Measurements from ENCODE around the gene TNFAIP8L3. TPM values are rescaled to one million over a fixed set of nuclear protein-coding genes. Genes with fewer than 3 reads are reported as not detected.
A peak's percentile ranks its signal among the peaks of the same experiment; 100 is the strongest.
"Not testable (repeated sequence)": the region's sequence is repeated elsewhere in the genome, so short reads cannot be mapped to it uniquely, and the experiment has no call there.

TNFAIP8L3 gene
- polyA plus RNA-seq (2013, experiment 1 of 2) = not detected
- not detected for polyA plus RNA-seq (2013, experiment 2 of 2)

DNA sequence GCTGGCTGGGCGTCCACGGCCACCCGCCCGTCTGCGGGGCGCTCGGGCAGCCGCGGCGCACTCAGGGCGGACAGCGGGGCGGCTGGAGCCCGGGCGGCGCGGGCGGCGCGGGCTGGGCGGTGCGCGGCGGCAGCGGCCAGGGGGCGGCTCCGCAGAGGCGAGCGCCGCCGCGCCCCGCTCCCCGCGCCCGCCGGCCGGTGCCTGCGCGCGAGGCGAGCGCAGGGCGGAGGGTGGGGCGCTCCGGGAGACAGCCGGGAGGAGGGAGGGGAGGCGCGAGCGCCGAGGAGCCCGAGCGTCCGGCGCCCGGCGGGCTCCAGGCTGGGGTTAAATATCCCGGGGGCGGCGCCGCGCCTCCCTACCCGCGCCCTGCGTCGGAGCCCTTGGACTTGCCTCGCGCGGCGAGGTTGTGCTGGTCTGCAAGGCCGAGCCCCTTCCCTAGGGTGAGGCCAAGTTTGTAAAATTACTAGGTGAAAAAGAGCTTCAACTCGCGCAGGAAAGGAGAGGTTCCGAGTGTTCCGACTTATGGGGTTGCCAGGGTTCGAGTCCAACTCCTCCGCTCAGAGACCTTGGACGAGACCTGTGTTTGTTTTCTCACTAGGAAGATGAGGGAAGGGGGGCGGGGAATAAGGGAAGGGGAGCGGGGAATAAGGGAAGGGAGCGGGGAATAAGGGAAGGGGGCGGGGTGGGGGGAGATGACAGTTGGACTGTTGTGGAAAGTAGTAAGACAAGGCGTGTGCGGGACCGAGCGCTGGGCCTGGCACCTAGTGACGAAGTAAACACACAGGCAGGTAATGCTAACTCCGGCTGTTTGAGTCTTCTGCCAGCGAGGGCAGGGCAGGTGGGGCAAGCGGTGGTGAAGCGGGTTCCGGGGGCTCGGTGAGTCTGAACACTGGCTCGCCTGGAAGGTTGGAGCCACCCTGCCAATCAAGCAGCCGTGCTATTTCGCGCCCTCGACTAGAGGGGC, at the start of gene TNFAIP8L3:
Gene TNFAIP8L3, minus strand, starts transcription at position 301 of the 964 bp plus-strand sequence. CDS start 311 bp downstream, outside the sequence.
- WGBS, 2 donors (ENCODE audit: extremely low coverage in 2 of 2, insufficient read length in 2 of 2, insufficient replicate concordance in 1 of 2) = no CpG with 5 or more reads among the region's 98 CpGs
- H3K14ac ChIP-seq (ENCODE audit: low read length) = no peak within 1 kb of the TSS
- no peaks in the 10 kb centered on the region for H3K79me1 ChIP-seq (ENCODE audit: low read depth, low read length)
- no peak within 1 kb of the TSS for H4K91ac ChIP-seq (ENCODE audit: low read depth, low read length, poor library complexity)
- peaks cover 18 to 87% (median 57%) of the 10 kb centered on the region in 3 experiments for H3K27me3 ChIP-seq (ENCODE audit: control insufficient read depth in 3 of 3, insufficient read depth in 3 of 3, low read depth in 1 of 3, low read length in 3 of 3)
- peak within 1 kb of the TSS; percentile 63 for H3K18ac ChIP-seq (ENCODE audit: low read length)
- DNase-seq (ENCODE audit: low spot score) = peak; percentile 18
- H2BK120ac ChIP-seq (ENCODE audit: low read depth, low read length) = no peak within 1 kb of the TSS
- no peak within 1 kb of the TSS for H2BK15ac ChIP-seq (ENCODE audit: low read length)
- peak within 1 kb of the TSS; percentile 86 for H2AFZ ChIP-seq (ENCODE audit: low read length)
- H3K23ac ChIP-seq (ENCODE audit: low read depth, low read length, poor library complexity) = no peak within 1 kb of the TSS
- no peaks in the 10 kb centered on the region for H3K36me3 ChIP-seq (replicated peaks in 1 of 2; ENCODE audit: control insufficient read depth in 2 of 2, insufficient read depth in 2 of 2, low read length in 2 of 2)
- H2BK5ac ChIP-seq (ENCODE audit: low read length) = peak within 1 kb of the TSS; percentile 72
- H2BK12ac ChIP-seq (ENCODE audit: low read length) = no peak within 1 kb of the TSS
- peaks cover 5% of the 10 kb centered on the region in 2 donors for H3K4me1 ChIP-seq (ENCODE audit: control insufficient read depth in 2 of 2, insufficient read depth in 1 of 2, low read depth in 1 of 2, low read length in 2 of 2)
- no peak within 1 kb of the TSS for H2AK5ac ChIP-seq (ENCODE audit: low read depth, low read length)
- H3K27ac ChIP-seq (replicated peaks; ENCODE audit: low read length) = no peak within 1 kb of the TSS
- no peaks in the 10 kb centered on the region for H3K9me3 ChIP-seq (replicated peaks in 1 of 2; ENCODE audit: control insufficient read depth in 2 of 2, insufficient read depth in 1 of 2, low read depth in 1 of 2, low read length in 2 of 2)
- peak within 1 kb of the TSS; percentile 40 to 77 for H3K4me3 ChIP-seq (ENCODE audit: low read length in 2 of 2)
- peak within 1 kb of the TSS; percentile 36 for H3K9ac ChIP-seq (ENCODE audit: low read depth, low read length, poor library complexity)
- no peak within 1 kb of the TSS for H3K4ac ChIP-seq (ENCODE audit: low read length)
- no peak within 1 kb of the TSS for H4K8ac ChIP-seq (ENCODE audit: low read depth, low read length)
- H3K4me2 ChIP-seq (ENCODE audit: insufficient read depth, low read length, poor library complexity, severe bottlenecking) = peak within 1 kb of the TSS; percentile 92

DNA sequence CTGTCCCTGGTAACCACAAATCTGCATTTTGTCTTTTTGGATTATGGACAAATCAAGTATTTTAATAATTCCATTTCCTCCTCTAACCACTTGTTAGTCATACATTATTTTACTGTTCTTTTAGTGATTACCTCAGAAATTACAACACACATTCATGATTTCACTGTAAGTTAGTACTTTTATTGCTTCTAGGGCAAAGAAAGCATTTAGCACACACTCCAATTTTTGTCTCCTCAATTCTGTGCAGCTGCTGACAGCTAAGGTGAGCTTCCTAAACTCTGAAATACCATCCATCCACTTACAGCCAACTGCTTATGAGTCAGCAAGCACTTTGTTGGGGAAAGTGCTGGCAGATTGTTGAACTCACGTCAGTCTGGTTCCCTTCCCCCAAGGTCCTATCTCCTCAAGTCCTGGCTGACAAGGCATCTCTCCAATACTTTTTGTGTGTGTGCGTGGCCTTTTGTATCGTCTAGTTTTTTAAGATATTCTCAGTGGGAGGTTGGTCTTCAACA, 49.4 kb upstream of the TNFAIP8L3 start:
- DNase-seq (ENCODE audit: low spot score) = no peak
- no peak overlapping the region for H2BK12ac ChIP-seq (ENCODE audit: low read length)

DNA sequence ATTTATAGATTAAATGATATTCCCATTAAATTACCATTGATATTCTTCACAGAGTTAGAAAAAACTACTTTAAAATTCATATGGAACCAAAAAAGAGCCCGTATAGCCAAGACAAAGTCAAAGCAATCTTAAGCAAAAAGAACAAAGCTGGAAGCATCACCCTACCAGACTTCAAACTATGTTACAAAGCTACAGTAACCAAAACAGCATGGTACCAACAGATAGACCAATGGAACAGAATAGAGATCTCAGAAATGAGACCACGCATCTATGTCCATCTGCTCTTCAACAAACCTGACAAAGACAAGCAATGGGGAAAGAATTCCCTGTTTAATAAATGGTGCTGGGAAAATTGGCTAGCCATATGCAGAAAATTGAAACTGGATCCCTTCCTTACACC, 45.6 kb upstream of the TNFAIP8L3 start:
- not testable (repeated sequence) for H3K79me1 ChIP-seq (ENCODE audit: low read depth, low read length); H3K36me3 ChIP-seq (replicated peaks in 1 of 2; ENCODE audit: control insufficient read depth in 2 of 2, insufficient read depth in 2 of 2, low read length in 2 of 2); H3K4me2 ChIP-seq (ENCODE audit: insufficient read depth, low read length, poor library complexity, severe bottlenecking); H2BK120ac ChIP-seq (ENCODE audit: low read depth, low read length); H3K18ac ChIP-seq (ENCODE audit: low read length); H3K23ac ChIP-seq (ENCODE audit: low read depth, low read length, poor library complexity); H2AFZ ChIP-seq (ENCODE audit: low read length); DNase-seq (ENCODE audit: low spot score); H3K27ac ChIP-seq (replicated peaks; ENCODE audit: low read length); H3K27me3 ChIP-seq (ENCODE audit: control insufficient read depth in 3 of 3, insufficient read depth in 3 of 3, low read depth in 1 of 3, low read length in 3 of 3); H4K8ac ChIP-seq (ENCODE audit: low read depth, low read length); H3K9me3 ChIP-seq (replicated peaks in 1 of 2; ENCODE audit: control insufficient read depth in 2 of 2, insufficient read depth in 1 of 2, low read depth in 1 of 2, low read length in 2 of 2); H3K4ac ChIP-seq (ENCODE audit: low read length); H2BK5ac ChIP-seq (ENCODE audit: low read length); H3K4me3 ChIP-seq (ENCODE audit: low read length in 2 of 2); H2BK12ac ChIP-seq (ENCODE audit: low read length); H2AK5ac ChIP-seq (ENCODE audit: low read depth, low read length); H4K91ac ChIP-seq (ENCODE audit: low read depth, low read length, poor library complexity); H2BK15ac ChIP-seq (ENCODE audit: low read length); H3K14ac ChIP-seq (ENCODE audit: low read length); H3K9ac ChIP-seq (ENCODE audit: low read depth, low read length, poor library complexity); H3K4me1 ChIP-seq (ENCODE audit: control insufficient read depth in 2 of 2, insufficient read depth in 1 of 2, low read depth in 1 of 2, low read length in 2 of 2)
- no CpG with 5 or more reads among the region's 2 CpGs for WGBS, 2 donors (ENCODE audit: extremely low coverage in 2 of 2, insufficient read length in 2 of 2, insufficient replicate concordance in 1 of 2)

More for the DNA sequence above, 49.4 kb upstream of the TNFAIP8L3 start:
- H2BK15ac ChIP-seq (ENCODE audit: low read length) = no peak overlapping the region
- H3K27me3 ChIP-seq (ENCODE audit: control insufficient read depth in 3 of 3, insufficient read depth in 3 of 3, low read depth in 1 of 3, low read length in 3 of 3) = no peaks in the 10 kb centered on the region
- H3K36me3 ChIP-seq (replicated peaks in 1 of 2; ENCODE audit: control insufficient read depth in 2 of 2, insufficient read depth in 2 of 2, low read length in 2 of 2) = no peaks in the 10 kb centered on the region
- no peak overlapping the region for H3K27ac ChIP-seq (replicated peaks; ENCODE audit: low read length)
- no peak overlapping the region for H2AK5ac ChIP-seq (ENCODE audit: low read depth, low read length)
- H3K18ac ChIP-seq (ENCODE audit: low read length) = no peak overlapping the region
- no peaks in the 10 kb centered on the region for H3K79me1 ChIP-seq (ENCODE audit: low read depth, low read length)
- H3K4me3 ChIP-seq (ENCODE audit: low read length in 2 of 2) = no peak overlapping the region
- no CpG with 5 or more reads among the region's 3 CpGs for WGBS, 2 donors (ENCODE audit: extremely low coverage in 2 of 2, insufficient read length in 2 of 2, insufficient replicate concordance in 1 of 2)
- no peaks in the 10 kb centered on the region for H3K9me3 ChIP-seq (replicated peaks in 1 of 2; ENCODE audit: control insufficient read depth in 2 of 2, insufficient read depth in 1 of 2, low read depth in 1 of 2, low read length in 2 of 2)
- no peak overlapping the region for H4K8ac ChIP-seq (ENCODE audit: low read depth, low read length)
- no peak overlapping the region for H3K23ac ChIP-seq (ENCODE audit: low read depth, low read length, poor library complexity)
- no peaks in the 10 kb centered on the region for H3K4me1 ChIP-seq (ENCODE audit: control insufficient read depth in 2 of 2, insufficient read depth in 1 of 2, low read depth in 1 of 2, low read length in 2 of 2)
- no peak overlapping the region for H3K9ac ChIP-seq (ENCODE audit: low read depth, low read length, poor library complexity)
- no peak overlapping the region for H2BK5ac ChIP-seq (ENCODE audit: low read length)
- no peak overlapping the region for H3K4me2 ChIP-seq (ENCODE audit: insufficient read depth, low read length, poor library complexity, severe bottlenecking)
- H2AFZ ChIP-seq (ENCODE audit: low read length) = no peak overlapping the region
- no peak overlapping the region for H3K4ac ChIP-seq (ENCODE audit: low read length)
- H2BK120ac ChIP-seq (ENCODE audit: low read depth, low read length) = no peak overlapping the region
- H4K91ac ChIP-seq (ENCODE audit: low read depth, low read length, poor library complexity) = no peak overlapping the region
- H3K14ac ChIP-seq (ENCODE audit: low read length) = no peak overlapping the region

DNA sequence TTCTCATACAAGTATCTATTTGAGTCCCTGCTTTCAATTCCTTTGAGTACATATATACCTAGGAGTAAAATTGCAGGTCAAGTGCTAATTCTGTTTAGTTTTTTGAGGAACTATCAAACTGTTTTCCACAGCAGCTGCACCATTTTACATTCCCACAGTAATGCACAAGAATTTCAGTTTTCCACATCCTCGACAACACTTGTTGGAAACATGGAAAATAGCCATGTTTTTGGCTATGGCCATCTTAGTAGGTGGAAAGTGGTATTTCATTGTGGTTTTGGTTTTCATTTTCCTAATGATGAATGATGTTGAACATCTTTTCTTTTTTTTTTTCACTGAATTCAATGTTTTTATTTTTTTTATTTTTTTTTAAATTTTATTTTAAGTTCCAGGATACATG, 44.4 kb upstream of the TNFAIP8L3 start:
- H3K27me3 ChIP-seq (ENCODE audit: control insufficient read depth in 3 of 3, insufficient read depth in 3 of 3, low read depth in 1 of 3, low read length in 3 of 3) = peaks cover 0 to 3% (median 0%) of the 10 kb centered on the region in 3 experiments
- H2AFZ ChIP-seq (ENCODE audit: low read length) = no peak overlapping the region
- no peaks in the 10 kb centered on the region for H3K9me3 ChIP-seq (replicated peaks in 1 of 2; ENCODE audit: control insufficient read depth in 2 of 2, insufficient read depth in 1 of 2, low read depth in 1 of 2, low read length in 2 of 2)
- H2AK5ac ChIP-seq (ENCODE audit: low read depth, low read length) = no peak overlapping the region
- H2BK12ac ChIP-seq (ENCODE audit: low read length) = no peak overlapping the region
- H3K4ac ChIP-seq (ENCODE audit: low read length) = no peak overlapping the region
- no peaks in the 10 kb centered on the region for H3K79me1 ChIP-seq (ENCODE audit: low read depth, low read length)
- no peak overlapping the region for H4K8ac ChIP-seq (ENCODE audit: low read depth, low read length)
- DNase-seq (ENCODE audit: low spot score) = no peak
- no CpG with 5 or more reads among the region's 1 CpG for WGBS, 2 donors (ENCODE audit: extremely low coverage in 2 of 2, insufficient read length in 2 of 2, insufficient replicate concordance in 1 of 2)
- H3K23ac ChIP-seq (ENCODE audit: low read depth, low read length, poor library complexity) = no peak overlapping the region
- no peaks in the 10 kb centered on the region for H3K36me3 ChIP-seq (replicated peaks in 1 of 2; ENCODE audit: control insufficient read depth in 2 of 2, insufficient read depth in 2 of 2, low read length in 2 of 2)
- H2BK5ac ChIP-seq (ENCODE audit: low read length) = no peak overlapping the region
- H3K18ac ChIP-seq (ENCODE audit: low read length) = no peak overlapping the region
- no peak overlapping the region for H3K4me3 ChIP-seq (ENCODE audit: low read length in 2 of 2)
- no peak overlapping the region for H3K9ac ChIP-seq (ENCODE audit: low read depth, low read length, poor library complexity)
- H4K91ac ChIP-seq (ENCODE audit: low read depth, low read length, poor library complexity) = no peak overlapping the region
- H3K4me1 ChIP-seq (ENCODE audit: control insufficient read depth in 2 of 2, insufficient read depth in 1 of 2, low read depth in 1 of 2, low read length in 2 of 2) = peaks cover 0 to 3% of the 10 kb centered on the region in 2 donors
- H3K27ac ChIP-seq (replicated peaks; ENCODE audit: low read length) = no peak overlapping the region
- H2BK15ac ChIP-seq (ENCODE audit: low read length) = no peak overlapping the region
- H3K4me2 ChIP-seq (ENCODE audit: insufficient read depth, low read length, poor library complexity, severe bottlenecking) = no peak overlapping the region
- no peak overlapping the region for H3K14ac ChIP-seq (ENCODE audit: low read length)
- no peak overlapping the region for H2BK120ac ChIP-seq (ENCODE audit: low read depth, low read length)

All from neuronal stem cell (in vitro differentiated cells).